OCI-M2 (cell line): Measurements from ENCODE around the gene RCOR1.

Experiments used
- DNase-seq: peaks from one replicate; lab custom pipeline; 2025; ENCODE audit not compliant: unreplicated experiment; lab: John Stamatoyannopoulos, UW

RCOR1 gene

DNA sequence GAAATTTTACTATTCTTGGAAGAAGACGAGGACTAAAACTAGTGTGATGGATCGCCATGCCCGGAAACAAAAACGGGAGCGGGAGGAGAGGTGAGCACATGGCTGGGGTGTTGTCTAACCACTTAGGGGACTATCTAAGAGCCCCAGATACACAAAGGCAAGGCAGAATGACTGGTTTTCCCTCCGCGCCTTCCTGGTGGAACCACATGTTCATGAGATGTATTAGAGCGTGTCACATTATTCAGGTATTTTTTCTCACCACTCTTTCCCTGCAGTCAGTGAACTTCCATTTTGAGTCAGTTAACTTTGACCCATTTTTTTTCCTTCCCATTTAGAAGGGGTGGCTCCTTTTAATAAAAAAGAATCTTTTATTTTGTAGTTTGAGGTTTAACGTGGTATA, 116.0 kb downstream of the RCOR1 start:
- no peak for DNase-seq

DNA sequence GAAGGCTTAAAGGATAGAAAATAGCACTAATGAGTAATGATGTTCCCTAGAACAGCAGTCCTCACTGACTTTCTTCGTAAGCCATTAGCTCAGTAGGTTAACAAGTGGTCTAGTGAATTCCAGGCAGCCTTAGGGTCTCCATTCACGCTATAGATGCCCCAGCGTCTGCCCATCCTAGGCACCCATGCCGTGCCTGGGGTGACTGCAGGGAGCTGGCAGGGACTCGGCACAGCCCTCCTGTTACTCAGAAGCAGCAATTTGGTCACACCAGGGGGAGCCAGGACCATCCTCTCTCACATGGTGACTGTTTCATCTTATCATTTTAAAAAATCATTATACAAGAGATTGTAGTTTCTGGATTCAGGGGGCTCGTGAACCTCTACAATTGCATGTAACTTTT, 118.8 kb downstream of the RCOR1 start:
- no peak for DNase-seq

DNA sequence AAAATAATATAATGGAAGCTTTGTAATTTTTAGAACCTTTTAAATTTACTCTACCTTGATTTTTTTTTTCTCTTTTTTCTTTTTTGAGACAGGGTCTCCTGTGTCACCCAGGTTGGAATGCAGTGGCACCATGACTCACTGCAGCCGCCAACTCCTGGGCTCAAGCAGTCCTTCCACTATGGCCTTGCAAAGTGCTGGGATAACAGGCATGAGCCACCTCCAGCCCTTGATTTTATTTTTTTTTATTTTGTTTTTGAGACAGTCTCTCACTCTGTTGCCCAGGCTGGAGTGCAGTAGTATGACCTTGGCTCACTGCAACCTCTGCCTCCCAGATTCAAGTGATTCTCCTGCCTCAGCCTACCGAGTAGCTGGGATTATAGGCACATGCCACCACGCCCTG, 119.5 kb downstream of the RCOR1 start:
- DNase-seq: no peak

DNA sequence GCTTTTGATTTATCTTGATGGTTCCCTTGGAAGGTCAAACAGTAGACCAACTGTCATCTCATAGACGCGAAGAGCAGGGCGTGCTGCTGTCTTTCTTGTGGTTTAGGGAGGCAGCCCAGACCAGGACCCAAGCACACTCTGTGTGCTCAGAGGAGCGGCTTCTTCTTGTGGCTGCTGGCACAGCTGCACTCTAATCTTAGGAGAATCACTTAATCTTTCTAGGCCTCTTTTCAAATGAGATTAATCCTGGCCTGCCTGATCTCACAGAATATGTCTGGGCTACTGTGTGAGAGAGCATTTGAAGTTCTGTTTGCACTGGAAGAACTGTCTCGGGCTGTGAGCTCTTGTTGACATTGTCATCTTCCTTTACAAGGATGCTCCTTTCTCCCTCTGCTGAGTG, 124.8 kb downstream of the RCOR1 start:
- no peak for DNase-seq

DNA sequence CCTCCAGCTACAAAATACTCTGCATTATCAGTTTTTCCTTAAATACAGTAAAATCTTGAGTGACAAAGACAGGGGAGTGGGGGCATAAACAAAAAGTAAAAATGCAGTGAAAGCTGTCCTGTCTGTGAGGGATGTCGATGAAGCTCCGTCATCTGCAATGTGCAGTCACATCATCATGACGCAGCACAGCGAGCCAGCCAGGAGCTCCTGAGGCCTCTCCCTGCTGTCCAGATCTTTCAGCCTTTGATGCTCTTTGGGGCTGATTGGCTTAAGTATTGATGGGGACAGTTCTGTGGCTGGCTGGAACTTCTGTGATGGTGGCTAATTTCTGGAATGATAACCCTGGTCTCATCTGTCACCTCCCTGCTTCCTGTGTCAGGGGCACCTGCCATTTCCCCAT, 130.2 kb downstream of the RCOR1 start:
- DNase-seq: no peak

DNA sequence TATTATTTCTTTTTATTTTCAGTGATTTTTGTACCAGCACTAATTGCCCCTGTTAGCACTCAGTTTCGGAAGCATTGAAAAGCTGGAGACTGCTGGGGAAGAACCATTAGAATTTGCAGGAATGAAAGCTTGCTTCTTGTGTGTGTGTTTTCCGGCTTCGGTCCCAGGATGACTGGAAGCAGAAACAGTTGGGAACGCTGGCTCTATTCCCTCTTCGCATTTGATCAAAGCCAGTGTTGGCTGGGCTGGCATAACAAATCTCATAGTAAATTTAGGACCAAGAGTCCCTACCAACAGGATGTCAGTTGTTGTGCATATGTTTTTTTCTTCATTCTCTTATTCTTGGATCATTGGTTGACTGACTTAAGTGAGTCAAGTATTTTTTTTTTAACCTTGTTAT, 131.2 kb downstream of the RCOR1 start:
- DNase-seq: no peak

DNA sequence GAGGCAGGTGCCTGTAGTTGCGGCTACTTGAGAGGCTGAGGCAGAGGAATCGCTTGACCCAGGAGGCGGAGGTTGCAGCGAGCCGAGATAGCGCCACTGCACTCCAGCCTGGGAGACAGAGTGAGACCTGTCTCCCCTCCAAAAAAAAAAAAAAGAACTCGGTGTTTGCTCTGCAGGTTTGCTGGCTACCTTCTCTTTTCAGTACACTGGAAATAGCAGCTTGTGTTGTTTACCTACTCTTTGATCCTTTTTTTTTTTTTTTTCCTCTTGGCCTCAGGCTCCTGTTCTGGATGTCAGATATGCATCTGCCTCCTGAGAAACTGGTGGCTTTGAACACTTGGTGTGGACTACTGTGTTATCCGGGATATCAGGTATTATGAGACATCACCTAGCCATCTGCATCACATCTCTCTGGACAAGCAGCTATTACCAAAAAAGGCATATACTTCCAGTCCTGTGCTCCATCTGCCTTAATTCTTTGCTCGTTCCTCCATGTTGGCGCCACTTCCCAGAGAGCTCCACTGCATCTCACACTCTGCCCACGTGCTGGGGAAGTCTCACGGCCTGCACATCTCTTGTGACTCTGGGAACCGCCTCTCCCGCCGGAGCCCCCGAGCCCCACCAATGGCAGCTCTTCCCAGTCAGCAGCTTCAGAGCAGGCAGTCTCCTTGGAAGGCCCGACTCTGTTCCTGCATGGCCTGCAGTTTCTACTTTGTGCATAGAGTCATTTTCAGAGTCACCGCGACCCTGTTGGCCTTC, 133.9 kb downstream of the RCOR1 start:
- no peak for DNase-seq

DNA sequence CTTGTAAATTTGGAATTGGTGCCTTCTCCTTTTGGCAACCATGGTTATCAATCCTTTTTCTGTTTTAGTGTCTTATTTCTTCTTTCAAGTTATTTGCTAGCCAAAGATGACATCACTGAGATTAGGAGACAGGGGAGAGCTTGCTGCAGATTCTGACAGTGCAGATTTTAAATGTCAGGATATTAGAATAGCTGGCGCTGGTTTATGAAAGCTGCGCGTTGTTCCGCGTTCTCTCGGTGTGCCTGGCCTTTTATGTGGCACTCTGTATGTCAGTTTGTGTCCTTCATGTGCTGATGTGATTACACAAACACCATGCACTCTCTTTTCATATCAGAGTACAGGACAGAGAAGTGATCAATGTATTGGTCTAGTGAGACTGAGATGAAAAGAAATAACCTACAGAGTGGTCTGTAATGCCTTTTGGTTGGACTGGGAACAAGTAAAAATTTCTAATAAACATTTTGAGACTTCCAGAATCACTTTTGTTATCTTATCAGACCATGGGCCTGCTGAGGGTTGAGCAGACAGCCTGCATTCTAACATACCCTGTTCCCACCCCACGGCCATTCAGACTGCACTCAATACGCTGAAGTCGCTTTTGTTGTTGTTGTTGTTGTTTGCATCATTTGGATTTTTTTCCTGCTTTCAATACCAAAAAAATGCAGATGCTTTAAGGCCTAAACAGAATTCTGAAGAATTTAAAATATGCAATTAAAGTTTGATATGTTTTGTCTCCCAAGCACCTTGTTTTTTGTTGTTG, 135.1 kb downstream of the RCOR1 start:
- no peak for DNase-seq

DNA sequence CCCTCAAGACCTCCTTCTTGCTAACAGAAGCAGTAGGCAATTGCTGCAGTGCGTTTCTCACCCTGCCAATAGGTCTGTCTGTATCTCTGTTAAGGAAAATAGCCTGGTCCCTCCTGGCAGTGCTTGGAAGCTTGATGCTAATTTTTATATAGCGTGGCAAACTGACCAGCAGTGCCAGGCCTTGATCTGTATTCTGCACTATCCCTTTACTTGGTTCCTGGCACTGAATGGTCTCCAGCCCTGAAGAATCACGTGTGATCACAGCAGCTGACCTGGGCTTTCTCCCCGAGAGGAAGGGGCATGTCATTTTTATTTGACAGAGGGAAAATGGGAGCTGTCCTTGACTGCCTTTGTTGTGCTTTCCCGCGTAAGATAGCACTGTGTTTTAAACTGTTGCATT, 136.1 kb downstream of the RCOR1 start:
- no peak for DNase-seq

DNA sequence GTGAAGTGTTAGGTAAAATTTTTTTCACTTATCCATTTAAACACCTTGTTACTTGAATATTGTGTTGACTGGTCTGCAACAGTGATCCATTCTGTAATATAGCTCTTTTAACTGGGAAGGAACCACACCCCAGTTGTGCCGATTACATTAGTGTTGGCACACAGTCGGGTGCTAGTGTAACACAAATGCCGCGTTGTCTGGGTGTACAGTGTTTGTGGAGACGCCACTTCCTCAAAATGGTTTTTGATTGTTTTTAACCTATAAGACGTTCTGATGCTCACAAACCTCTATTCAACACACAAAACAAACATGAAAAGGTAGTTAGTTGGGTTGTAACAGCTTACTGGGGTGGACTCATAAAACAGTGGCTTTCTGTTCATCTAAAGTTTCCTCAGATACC, 136.8 kb downstream of the RCOR1 start:
- no peak for DNase-seq

DNA sequence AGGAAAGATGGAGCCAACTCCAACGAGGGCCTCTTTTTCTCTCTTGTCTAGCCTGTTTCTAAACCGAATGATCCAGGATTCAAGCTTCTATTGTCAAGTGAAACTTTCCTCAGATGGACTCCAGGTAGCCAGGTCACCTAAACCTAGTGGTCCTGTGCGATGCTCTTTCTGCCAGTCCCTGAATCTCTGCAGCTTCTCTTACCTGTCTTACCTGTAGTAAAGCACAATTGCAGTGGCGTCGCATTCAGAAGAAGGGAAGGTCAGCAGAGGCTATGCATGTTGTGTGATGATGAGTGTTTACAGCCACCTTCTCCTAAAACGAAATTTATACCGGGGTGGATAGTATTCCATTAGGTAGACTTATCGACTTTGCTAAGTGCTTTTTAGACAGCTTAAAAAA, 137.4 kb downstream of the RCOR1 start:
- no peak for DNase-seq

DNA sequence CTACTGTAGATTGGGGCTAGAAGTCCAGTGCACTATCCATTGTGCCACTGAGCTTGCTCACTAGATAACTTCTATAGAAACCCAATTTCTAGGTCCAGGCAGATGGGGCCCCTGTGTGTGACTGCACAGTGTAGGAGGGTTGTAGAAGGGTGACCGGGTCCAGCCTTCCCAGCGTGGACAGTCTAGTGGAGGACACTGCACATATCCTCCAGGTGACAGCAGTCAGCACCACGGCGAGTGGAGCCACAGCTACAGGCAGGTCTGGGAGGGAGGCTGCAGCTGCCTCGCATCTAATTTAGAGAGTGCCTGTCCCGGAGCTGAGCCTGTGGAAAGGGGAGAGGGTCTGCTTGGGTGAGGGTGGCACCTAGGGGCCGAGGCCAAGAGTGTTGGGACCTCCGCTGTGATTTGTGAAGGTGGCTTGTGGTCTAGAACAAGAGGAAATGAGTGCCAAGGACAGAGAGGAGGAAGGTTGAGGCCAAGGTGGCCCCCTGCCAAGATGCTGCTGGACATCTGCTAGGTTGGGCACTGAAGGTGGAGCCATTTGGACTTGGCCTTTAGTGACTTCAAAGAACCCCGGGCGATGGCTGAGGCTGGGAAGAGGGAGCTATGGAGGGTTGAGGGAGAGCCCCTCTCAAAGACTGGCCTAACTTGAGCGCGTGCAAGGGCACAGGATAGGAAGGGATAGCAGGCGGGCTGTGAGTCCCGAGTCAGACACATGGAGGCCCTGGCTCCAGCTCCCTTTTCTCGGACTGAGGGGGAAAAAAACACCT, 138.8 kb downstream of the RCOR1 start:
- no peak for DNase-seq

DNA sequence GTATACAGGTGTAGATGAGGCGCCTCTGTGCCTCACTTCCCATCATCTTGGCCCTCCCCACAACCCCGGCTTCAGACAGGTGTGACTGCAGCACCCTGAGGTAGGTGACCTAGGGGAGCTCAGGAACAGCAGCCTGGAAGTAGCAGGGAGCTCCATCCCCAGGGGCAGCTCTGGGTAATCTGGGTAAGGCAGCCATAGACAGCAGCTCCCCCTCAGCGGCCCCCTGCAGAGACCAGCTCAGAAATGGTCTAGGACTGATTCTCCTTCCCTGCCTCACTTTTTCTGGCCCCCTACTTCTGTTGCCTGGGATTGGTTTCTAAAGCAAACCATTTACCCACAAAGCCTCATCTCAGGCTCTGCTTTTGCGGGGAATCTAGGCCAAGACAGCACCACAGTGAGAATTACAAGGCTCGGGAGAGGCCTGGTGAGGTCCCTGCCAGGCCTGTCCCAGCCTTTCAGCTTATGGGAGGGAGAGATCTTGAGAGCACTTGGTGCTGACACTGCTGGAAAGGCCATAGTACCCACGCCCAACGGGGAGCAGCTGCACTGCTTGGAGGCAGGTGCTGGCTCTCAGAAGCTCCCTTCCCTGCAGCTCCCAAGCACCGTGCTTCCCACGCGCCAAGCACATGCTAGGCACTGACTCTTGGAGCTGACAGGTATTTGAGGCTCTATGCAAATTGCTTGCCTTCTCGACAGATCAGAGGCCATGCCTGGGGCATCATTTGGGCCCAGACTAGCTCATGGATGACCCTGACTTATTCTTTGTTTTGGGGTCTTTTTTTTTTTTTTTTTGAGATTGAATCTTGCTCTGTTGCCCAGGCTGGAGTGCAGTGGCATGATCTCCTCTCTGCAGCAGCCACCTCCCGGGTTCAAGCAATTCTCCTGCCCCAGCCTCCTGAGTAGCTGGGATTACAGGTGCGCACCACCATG, 139.7 kb downstream of the RCOR1 start:
- no peak for DNase-seq

DNA sequence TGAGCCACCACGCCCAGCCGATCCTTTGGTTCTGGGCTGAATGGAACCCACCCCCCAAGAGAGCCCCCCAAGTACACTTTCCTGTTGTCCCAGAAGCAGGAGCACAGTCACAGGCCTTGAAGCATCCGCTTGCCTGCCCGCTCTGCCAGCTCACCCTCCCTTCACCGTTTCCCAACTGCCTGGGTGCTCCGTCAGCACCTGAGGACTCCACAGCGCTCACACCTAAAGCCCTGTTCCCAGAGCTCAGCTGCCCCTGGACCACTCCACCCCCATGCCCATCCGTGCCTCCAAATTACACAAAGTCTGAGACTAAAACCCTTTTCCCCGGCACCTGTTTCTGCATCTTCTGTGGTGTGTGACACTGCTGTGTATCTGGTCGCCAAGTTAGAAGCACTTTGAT, 140.5 kb downstream of the RCOR1 start:
- DNase-seq: no peak

DNA sequence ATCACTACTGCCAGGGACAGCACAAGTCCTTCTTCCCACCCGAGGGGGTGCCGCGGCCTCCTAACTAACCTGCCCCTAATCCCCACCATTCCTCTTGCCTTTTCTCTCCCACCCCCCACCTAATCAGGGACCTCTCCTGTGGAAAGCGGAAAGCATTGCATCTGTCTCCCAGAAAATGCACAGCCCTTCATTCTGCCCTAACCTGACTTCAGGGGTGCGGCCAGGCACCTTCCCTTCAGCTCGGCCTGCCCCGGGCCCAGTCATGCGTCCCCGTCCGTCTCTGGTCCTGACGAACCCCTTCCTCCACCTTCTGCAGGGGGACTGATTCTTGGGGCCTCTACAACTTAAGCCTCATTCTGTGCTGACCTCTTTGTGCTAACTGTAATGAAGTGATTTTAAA, 140.9 kb downstream of the RCOR1 start:
- no peak for DNase-seq

DNA sequence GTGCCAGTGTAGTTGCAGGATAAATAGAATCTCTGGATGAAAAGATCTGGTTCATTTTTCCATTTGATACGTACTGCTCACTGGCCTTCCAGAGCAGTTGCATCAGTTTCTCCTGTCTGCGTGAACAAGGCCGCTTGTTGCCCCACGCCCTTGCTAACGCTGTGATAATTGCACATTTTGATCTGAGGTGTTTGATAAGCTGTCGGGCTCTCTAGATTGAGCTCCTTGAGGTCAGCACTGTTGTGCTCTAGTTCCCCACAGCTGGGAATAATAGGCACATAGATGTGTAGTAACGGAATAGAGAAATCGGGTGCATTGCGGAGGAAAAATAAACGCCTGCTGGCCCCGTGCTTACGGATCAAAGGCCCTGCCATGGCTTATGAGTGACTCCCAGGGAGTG, 142.0 kb downstream of the RCOR1 start:
- no peak for DNase-seq

DNA sequence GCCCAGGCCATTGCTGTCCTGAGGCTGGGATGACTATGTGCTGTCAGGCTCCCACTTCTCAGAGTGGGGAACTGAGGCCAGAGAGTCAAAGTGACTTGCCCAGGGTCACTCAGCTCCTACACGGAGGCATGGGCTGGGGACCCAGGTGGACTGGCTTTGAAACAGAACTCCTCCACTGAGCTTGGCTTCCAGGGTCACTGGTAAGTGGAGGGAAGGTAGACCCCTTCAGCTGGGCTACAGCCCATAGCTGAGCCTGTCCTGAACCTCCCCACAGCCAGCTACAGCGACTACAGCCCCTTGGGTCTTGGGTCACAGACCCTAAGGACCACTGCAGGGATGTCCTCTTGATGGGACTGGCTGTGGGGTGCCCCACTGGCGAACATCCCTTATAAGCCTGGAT, 144.5 kb downstream of the RCOR1 start:
- DNase-seq: no peak

DNA sequence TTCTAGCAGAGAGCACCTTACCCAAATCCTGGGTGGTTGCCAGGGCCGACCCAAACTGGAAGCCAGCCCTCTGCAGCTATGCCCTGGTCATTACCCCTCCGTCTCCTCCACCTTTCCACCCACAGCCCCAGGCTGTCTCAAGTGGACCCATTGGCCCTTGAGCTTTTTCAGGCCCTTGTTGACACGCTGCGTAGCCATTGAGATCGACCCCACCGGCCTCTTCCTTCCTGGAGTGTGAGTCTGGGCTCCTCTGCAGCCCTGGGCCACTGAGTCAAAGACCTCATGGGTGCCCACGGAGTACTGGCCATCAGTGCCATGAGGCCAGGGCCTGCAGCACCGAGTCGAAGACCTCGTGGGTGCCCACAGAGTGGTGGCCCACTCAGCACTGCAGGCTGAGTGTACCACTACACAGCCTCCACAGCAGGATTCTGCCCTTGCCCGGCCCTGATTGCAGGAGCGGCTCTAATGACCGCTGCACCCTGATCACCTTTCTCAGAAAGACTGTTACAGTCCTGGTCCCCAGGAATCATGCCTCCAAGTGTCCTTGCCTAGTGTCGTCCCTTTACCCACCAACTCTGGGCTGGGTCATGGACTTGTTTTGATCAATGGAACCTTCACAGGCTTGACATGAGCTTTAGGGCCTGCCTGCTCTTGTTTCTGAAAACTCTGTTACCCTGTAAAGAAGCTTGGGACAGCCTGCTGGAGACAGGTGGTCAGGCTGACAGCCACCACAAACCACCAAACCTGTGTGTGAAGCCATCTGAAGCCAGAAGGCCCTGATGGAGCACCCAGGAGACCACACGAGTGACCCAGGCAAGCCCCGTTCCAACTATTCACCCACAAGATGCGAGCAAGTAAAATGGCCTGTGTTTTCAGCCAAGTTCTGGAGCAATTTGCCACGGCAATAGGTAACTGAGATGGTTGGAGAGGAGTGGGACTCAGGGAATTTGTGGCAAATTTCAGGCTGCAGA, 145.2 kb downstream of the RCOR1 start:
- DNase-seq: no peak

DNA sequence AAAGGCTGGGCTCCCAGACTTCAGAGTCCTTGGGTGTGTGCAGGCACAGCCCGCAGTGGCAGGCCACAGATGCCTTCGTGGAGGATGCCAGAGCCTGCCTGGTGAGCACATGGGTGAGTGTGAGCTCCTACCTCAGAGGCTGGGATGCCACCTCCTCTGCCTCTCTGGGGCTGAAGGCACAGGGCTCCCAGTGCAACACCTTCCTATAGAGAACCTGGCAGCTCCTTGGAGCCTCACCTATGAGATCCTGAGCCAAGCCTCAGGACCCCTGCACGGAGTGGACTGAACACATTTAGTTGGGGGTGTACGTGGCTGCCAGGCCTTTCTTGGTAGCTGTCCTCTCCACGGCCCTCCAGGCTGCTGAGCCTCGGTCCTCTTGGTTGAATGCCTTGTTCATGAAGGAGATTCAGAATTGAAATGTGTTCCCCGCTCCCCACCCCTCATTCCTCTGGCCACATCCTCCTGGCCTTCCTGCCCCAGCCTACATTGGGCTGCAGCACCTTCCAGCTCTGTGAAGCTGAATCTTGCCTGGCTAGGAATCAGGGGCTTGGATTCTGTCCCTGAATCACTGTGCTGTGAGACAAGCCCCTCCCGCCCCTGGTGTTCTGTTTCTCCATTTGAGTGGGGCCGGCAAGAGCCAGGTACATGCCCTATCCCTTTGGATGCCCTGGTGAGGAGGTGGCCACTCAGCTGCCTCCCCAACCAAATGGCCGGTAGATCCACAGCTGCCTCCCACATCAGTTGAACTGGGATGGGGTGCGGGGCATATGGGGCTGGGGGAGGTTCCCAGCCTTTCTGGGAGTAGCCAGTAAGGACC, 146.1 kb downstream of the RCOR1 start:
- DNase-seq: no peak
